Lung (tissue), 12 donors: ENCODE results near the gene AXIN1. TPM values are rescaled to one million over a fixed set of nuclear protein-coding genes. Genes with fewer than 3 reads are reported as not detected.
"Not testable (repeated sequence)": the region's sequence is repeated elsewhere in the genome, so short reads cannot be mapped to it uniquely, and the experiment has no call there.

Source experiments
- ATAC-seq: fragments of 200-7000 bp; cut with Tn5 transposase; one replicate; pipeline ENCODE4 v1.9.1; 2020; ENCODE audit warnings: moderate number of reproducible peaks; ENCODE audit not compliant: insufficient read depth, low FRiP score
- DNase-seq, 3 donors: peaks; one replicate each; pipeline ENCODE4 v3.0.0-alpha.2; 2013 to 2017
- H3K27ac ChIP-seq, 2 donors: one replicate each; pipeline ENCODE4 v1.5.1; 2013; ENCODE audit warnings: mild to moderate bottlenecking in 2 of 2, moderate library complexity in 2 of 2, control low read depth in 1 of 2, inconsistent platforms in 1 of 2, low read depth in 1 of 2, low read length in 1 of 2
- H3K27me3 ChIP-seq, 3 donors: one replicate each; pipeline ENCODE4 v1.5.1; 2013; ENCODE audit warnings: low read length in 2 of 3; ENCODE audit not compliant: control insufficient read depth in 3 of 3, insufficient read depth in 3 of 3
- H3K36me3 ChIP-seq, 4 donors: one replicate each; pipeline ENCODE4 v1.5.1; 2013; ENCODE audit warnings: low read length in 4 of 4, mild to moderate bottlenecking in 1 of 4, moderate library complexity in 1 of 4; ENCODE audit not compliant: control insufficient read depth in 4 of 4, insufficient read depth in 4 of 4
- H3K4me1 ChIP-seq, 5 donors: one replicate each; pipeline ENCODE4 v1.5.1; 2013; ENCODE audit warnings: low read length in 5 of 5, mild to moderate bottlenecking in 2 of 5, moderate library complexity in 1 of 5; ENCODE audit not compliant: control insufficient read depth in 5 of 5, insufficient read depth in 5 of 5
- H3K4me3 ChIP-seq: one replicate; pipeline ENCODE4 v1.5.1; 2013; ENCODE audit warnings: mild to moderate bottlenecking, control low read depth, moderate library complexity
- H3K9ac ChIP-seq, 2 donors: one replicate each; pipeline ENCODE4 v1.5.1; 2013; ENCODE audit warnings: low read length in 2 of 2, control low read depth in 1 of 2; ENCODE audit not compliant: insufficient read depth in 1 of 2
- H3K9me3 ChIP-seq, 4 donors: one replicate each; pipeline ENCODE4 v1.5.1; 2013; ENCODE audit warnings: low read length in 3 of 4, mild to moderate bottlenecking in 1 of 4, moderate library complexity in 1 of 4; ENCODE audit not compliant: control insufficient read depth in 4 of 4, insufficient read depth in 3 of 4
- WGBS, 2 donors: extraction: QIAGEN DNeasy Blood & Tissue Kit; methylation state at CpG; one replicate each; pipeline ENCODE4 v1.1.7; 2013; 5-methylcytosine and 5-hydroxymethylcytosine counted together
- polyA plus RNA-seq, 2 donors: library from polyadenylated mRNA; stranded (reverse); fragments of 200-250 nt; gene quantifications; one replicate each; pipeline ENCODE4 v1.2.1, GENCODE V29; 2013
- total RNA-seq, 2 donors: library from RNA; depleted of rRNA in 1 of 2; stranded (reverse); fragments of >200 nt in 1 of 2; gene quantifications; one replicate each; pipeline ENCODE4 v1.2.1, GENCODE V29; 2014 to 2021
- TF ChIP-seq, protein P1 (sequence below): IDR thresholded peaks from 2 replicates; pipeline ENCODE4 v1.5.1; 2012; ENCODE audit warnings: mild to moderate bottlenecking; ENCODE audit errors: control extremely low read depth, extremely low read depth
- donor health status: control.
- donor health status: control.
- donor health status: Bipolar disorder and iron deficiency.
- donor health status: healthy.
- donor health status: DM: yes; HTN: yes; CAD: no.

AXIN1 gene
- total and polyA plus RNA-seq, 4 donors = 16.9 to 25.9 (median 19.4) TPM

DNA sequence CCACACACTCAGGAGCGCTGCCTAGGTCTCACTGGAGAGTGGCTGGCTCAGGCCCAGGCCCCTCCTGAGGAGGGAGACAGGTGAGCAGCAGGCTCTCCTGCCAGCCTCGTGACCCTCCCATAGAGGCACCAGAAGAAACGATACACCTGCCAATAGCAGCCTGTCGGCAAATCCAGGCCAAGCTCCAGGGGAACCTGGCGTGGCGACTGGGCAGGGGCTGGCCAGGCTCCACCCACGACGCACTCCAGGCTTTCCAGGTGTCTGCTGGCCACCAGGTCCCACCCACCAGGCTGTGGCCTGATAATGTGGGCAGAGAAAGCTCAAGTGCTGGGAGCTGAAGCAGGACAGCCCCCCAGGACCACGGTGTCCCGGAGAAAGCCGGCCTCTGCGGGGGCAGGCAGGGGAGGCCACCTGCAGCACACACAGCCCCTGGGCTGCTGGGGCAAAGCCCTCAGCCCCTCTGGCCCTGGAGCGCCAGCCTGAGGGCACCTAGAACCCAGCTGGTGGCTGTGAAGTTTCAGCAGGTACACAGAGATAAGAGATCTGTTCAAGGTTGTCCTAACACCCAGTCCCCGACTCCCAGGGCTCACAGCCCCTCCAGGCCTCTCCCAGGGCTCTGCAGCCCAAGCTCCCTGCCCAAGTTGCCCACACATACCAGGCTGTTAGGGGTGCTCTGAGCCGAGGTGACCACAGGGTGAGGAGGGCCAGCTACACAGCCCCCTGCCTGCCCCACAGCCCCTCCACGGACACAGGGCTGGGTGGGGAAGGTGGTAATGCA lies 26.8 kb upstream of the AXIN1 start:
- Histone ChIP-seq H3K9ac (no peak overlapping the region), H3K4me1 (peaks cover 0 to 23% (median 4%) of the 10 kb centered on the region in 5 donors), H3K27me3 (no peaks in the 10 kb centered on the region), H3K27ac (peak overlapping the region in 1 of 2 donors; percentile 67), H3K4me3 (no peak overlapping the region), H3K36me3 (peaks cover 0 to 32% (median 3%) of the 10 kb centered on the region in 4 donors), H3K9me3 (no peaks in the 10 kb centered on the region)
- TF ChIP-seq, protein P1, sequence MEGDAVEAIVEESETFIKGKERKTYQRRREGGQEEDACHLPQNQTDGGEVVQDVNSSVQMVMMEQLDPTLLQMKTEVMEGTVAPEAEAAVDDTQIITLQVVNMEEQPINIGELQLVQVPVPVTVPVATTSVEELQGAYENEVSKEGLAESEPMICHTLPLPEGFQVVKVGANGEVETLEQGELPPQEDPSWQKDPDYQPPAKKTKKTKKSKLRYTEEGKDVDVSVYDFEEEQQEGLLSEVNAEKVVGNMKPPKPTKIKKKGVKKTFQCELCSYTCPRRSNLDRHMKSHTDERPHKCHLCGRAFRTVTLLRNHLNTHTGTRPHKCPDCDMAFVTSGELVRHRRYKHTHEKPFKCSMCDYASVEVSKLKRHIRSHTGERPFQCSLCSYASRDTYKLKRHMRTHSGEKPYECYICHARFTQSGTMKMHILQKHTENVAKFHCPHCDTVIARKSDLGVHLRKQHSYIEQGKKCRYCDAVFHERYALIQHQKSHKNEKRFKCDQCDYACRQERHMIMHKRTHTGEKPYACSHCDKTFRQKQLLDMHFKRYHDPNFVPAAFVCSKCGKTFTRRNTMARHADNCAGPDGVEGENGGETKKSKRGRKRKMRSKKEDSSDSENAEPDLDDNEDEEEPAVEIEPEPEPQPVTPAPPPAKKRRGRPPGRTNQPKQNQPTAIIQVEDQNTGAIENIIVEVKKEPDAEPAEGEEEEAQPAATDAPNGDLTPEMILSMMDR = no peak
- DNase-seq = peak; percentile 60 to 85 (median 82)
- peak; percentile 51 for ATAC-seq
- 68 to 88% methylated on average over 14 to 16 of the region's 16 CpGs for WGBS, 2 donors

DNA sequence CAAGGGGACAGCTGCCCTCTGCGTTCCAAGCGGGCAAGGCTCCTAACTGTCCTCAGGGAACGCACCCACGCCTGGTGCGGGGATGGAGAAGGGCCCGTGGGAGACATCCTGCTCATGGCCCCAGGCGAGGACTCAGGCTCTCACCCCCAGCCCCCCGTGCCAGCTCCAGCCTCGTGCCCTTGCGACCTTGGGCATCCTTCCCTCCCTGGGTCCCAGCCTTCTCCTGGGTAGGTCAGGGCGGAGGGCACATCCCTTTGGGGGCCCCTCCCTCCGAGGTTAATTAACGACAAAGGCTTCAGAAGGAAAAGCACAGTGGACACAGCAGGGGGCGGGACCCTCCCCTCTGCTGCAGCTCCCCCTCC lies 26.3 kb upstream of the AXIN1 start:
- ATAC-seq (no peak), DNase-seq (no peak)
- Histone ChIP-seq H3K36me3 (peaks cover 0 to 37% (median 3%) of the 10 kb centered on the region in 4 donors), H3K27ac (no peak overlapping the region), H3K9ac (no peak overlapping the region), H3K4me1 (peaks cover 0 to 23% (median 4%) of the 10 kb centered on the region in 5 donors), H3K4me3 (no peak overlapping the region), H3K27me3 (no peaks in the 10 kb centered on the region), H3K9me3 (no peaks in the 10 kb centered on the region)
- TF ChIP-seq, protein P1 = no peak
- WGBS, 2 donors = 68 to 84% methylated on average over 14 of the region's 14 CpGs

- 91 to 92% methylated on average over 34 to 36 of the region's 36 CpGs for WGBS, 2 donors
- H3K4me3 ChIP-seq, ATAC-seq, H3K9ac ChIP-seq, H3K27me3 ChIP-seq, H3K9me3 ChIP-seq, DNase-seq, H3K27ac ChIP-seq: not testable (repeated sequence)
- Histone ChIP-seq H3K36me3 (peaks cover 0 to 43% (median 3%) of the 10 kb centered on the region in 4 donors), H3K4me1 (peaks cover 0 to 19% (median 4%) of the 10 kb centered on the region in 5 donors)
These were observed 25.7 kb upstream of the AXIN1 start for GRCh38 chr16:378113-378820.

DNA sequence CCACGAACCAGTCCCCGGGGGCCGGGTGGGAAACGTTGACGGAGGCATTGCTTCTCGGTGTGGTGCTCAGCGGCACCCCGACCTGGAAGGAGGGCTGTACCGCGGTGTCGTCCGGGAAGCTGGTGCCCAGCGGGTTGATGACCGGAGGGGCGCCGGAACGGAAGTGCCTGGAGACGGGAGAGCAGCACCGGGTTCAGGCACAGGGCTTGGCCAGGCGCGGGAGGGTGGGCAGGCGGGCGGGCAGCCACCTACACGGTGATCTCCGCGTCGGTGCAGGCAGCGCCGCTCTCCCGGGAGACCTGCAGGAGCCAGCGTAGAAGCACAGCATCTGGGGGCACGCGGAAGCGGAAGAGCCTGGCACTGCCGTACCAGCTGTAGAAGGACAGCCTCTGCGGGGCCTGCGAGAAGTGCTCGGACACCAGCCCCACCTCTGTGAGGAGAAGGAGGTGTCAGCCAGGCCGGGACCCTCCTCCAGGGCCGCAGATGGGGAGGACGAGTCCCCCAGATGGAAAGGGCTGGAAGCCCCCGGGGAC lies 25.0 kb upstream of the AXIN1 start:
- no peaks in the 10 kb centered on the region for H3K9me3 ChIP-seq
- TF ChIP-seq, protein P1 = no peak
- no peak for ATAC-seq
- H3K4me3 ChIP-seq = no peak overlapping the region
- DNase-seq = no peak
- H3K27me3 ChIP-seq = no peaks in the 10 kb centered on the region
- WGBS, 2 donors = 91 to 93% methylated on average over 42 of the region's 42 CpGs
- no peak overlapping the region for H3K27ac ChIP-seq
- H3K36me3 ChIP-seq = peaks cover 0 to 50% (median 3%) of the 10 kb centered on the region in 4 donors
- H3K4me1 ChIP-seq = peaks cover 0 to 16% (median 4%) of the 10 kb centered on the region in 5 donors
- H3K9ac ChIP-seq = no peak overlapping the region
